Skin of body (tissue), 2 donors: ENCODE measurements around the gene CRYBG3. TPM values are rescaled to one million over a fixed set of nuclear protein-coding genes. Genes with fewer than 3 reads are reported as not detected.

Experiments used
- DNase-seq: peaks from one replicate; lab custom pipeline; 2025; lab: John Stamatoyannopoulos, UW
- total RNA-seq: library from RNA; depleted of rRNA; stranded (reverse); fragments of >200 nt; gene quantifications from one replicate; pipeline ENCODE4 v1.2.3, GENCODE V29; 2014

CRYBG3 gene
- total RNA-seq, 1 donor from 2014 or later = 49.5 TPM

DNA sequence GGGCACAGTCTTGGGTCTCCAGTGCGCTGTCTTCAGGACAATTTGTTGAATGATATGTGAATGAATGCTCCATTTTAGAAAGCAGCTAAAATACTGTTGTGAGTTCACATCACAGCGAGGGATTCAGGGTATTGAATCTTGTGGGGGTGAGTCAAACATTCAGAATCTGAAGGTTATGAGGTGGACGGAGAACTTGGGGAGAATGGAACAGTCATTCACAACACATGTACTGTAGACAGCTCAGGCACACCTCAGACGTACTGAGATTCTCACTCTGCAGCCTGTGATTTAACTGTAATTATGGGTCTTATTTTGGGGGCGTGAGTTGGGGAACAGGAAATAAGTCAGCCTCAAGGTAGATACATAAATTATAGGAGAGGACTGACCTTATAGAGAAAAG, 13.9 kb downstream of the CRYBG3 start:
- no peak for DNase-seq

- no peak for DNase-seq
These were observed 16.6 kb downstream of the CRYBG3 start for GRCh38 chr3:97838393-97838792.

DNA sequence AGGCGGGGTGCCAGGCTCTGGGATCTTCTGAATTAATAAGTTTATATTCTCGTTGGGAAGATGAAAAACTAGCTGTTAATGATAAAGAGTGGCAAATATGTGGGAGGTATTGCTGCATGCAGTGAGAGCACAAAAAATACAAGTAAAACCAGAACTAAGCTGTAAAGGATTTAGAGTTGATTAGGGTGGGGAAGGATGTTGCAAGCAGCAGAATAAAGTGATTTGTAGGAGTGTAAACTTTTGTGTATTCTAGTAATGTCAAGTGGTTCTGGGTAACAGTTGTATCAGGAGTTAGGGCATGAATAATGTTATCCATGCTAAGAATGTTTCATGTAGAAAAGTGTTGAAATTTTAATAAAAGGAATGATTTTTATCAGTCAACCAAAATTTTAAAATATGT, 18.1 kb downstream of the CRYBG3 start:
- no peak for DNase-seq

DNA sequence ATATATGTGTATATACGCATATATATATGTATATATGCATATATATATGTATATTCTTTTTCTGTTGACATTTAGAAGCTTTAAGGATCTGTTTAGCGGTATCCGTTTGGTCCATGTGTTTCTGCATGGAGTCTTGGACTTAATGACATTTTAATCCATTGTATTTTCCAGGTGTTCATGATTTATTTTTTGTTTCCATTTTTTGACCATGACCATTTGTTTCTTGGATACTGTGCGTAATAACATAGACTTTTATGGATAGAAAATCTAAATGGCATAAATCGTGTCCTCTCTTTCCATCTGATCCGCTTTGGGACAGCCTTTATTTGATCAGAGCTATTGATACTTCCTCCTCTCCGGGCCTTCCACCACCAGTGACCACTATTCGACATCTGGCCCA, 19.5 kb downstream of the CRYBG3 start:
- DNase-seq = no peak

GRCh38 chr3:97841956-97842355, 20.1 kb downstream of the CRYBG3 start:
- DNase-seq = no peak

- DNase-seq = no peak
These were observed 27.0 kb downstream of the CRYBG3 start for GRCh38 chr3:97848779-97849178.

DNA sequence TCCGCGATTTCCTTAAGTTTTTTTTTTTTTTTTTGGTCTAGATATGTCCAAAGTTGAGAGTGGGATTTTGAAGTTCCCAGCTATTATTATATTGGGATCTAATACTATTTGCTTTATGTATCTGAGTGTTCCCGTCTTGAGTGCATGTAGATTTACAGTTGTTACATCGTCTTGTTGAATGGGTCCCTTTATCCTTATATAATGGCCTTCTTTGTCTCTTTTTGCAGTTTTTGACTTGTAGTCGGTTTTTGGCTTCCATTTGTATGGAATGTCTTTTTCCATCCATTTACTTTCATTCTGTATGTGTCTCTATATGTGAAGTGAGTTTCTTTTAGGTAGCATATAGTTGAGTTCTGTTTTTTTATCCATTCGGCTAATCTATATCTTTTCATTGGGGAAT, 35.6 kb downstream of the CRYBG3 start:
- no peak for DNase-seq

DNA sequence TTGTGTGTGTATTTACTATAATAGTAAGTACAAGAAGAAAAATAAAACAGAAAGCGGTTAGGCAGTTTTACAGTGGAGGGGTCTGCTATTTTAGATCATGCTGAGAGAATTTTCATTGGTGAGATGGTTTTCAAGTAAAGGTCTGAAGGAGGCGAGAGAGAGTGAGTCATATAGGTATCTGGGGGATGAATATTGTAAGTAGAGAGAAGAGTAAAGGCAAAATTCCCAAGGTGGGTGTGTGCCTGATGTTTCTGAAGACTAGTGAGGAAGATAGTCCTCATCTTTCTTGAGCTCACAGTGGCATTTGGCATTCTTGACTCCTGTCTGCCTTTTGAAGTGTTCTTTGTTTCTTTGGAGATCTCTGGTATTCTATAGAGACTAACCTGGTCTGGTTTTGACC, 38.6 kb downstream of the CRYBG3 start:
- DNase-seq = no peak

DNA sequence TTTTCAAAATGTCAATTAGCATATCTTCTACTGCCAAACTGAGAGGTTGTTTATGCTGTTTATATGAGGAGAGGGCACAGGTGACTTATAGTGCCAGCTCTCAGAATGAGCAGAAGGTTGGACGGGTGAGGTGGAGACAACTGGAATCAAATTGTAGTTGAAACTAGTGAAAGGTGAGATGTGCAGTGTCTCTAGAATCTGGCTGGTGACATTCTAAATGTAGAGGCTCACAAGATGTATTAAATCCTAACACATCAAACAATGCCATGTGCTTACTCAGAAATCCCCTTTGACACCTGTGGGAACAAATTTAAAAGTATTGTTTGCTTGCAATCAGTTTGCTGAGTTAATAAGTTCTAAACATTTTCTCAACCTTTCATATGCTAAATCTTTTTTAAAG, 40.8 kb downstream of the CRYBG3 start:
- no peak for DNase-seq

DNA sequence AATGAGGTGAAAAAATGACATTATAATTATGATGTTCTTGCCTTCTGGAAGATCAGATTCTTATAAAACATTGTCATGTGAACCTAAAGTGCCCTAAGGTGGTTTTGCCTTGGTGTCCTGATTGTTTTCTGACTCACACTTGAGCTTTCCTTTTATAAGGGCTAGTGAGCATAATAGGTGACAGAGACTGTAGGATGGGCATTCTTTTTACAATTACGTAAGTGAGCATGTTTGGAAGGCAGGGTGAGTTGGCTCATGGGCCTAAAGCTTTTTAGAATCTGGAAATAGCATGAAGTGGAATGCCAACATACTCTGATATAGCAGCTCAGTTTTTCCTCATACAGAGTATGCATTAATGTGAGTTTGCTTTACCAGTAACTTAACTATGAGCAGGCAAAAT, 41.2 kb downstream of the CRYBG3 start:
- DNase-seq = no peak

- DNase-seq = no peak
These were observed 42.0 kb downstream of the CRYBG3 start for GRCh38 chr3:97863775-97864174.

- DNase-seq = peak; percentile 79
These were observed 49.4 kb downstream of the CRYBG3 start for GRCh38 chr3:97871186-97871585.

DNA sequence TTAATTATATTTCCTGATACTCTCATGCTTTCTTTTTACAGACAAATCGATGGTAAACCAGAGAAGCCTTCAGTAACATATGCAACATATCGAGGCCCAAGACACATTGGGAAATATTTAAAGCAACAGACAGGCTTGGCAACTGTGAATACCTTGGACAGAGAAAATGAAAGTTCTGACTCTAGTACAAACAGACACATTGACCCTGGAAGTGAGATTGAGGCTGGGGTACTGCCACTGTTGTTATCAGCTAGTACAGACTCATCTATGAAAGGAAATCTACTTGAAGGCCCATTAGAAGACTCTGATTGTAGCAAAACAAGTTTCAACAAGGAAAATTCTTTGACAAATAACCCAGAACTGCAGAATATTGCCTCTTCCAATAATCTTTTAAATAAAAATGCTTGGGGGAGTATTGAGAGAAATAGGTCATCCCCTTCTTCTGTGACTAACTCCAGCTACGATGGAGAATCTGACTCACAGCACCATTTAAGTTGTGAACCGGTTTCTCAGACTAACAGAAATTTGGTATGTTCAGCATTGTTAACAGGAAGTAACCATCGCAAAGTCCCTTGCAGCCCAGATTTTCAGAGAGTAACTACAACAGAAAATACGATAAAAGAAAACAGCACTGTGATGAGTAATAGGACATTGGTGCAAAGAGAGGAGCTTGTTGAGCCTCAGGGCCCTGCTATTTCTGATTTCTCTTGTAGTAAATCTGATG, 50.2 kb downstream of the CRYBG3 start:
- DNase-seq = peak; percentile 87

- DNase-seq = no peak
These were observed 50.8 kb downstream of the CRYBG3 start for GRCh38 chr3:97872525-97873042.

- DNase-seq = no peak
These were observed 58.5 kb downstream of the CRYBG3 start for GRCh38 chr3:97880267-97880666.

- no peak for DNase-seq
These were observed 61.3 kb downstream of the CRYBG3 start for GRCh38 chr3:97882975-97883598.

- DNase-seq = peak; percentile 54
These were observed 61.9 kb downstream of the CRYBG3 start for GRCh38 chr3:97883736-97884135.

DNA sequence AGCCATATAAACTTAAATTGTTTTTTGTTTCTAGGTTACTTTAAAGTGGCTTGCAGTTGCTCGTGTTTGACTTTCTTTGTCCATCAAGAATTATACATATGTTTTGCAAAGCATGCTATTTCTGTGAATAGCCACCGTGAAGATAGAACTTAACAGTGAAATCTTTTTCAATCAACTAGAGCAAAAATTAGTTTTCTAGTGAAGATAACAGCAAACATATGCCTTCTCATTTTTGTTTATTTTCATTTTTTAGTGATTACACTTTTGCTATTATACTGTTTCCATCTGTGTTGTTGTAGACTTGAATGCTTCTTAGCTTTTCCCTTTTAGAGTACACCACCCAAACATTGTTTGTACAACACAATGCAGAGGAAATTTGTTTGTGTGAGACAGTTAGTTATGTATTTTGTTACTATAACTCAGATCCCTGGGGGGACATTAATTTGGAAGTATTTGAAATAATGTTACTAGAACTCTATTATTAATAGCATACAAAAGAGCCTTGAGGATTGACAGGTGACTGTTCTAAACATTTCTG, 62.8 kb downstream of the CRYBG3 start:
- DNase-seq = peak; percentile 44

- DNase-seq = peak; percentile 70
These were observed 64.4 kb downstream of the CRYBG3 start for GRCh38 chr3:97885931-97886824.

DNA sequence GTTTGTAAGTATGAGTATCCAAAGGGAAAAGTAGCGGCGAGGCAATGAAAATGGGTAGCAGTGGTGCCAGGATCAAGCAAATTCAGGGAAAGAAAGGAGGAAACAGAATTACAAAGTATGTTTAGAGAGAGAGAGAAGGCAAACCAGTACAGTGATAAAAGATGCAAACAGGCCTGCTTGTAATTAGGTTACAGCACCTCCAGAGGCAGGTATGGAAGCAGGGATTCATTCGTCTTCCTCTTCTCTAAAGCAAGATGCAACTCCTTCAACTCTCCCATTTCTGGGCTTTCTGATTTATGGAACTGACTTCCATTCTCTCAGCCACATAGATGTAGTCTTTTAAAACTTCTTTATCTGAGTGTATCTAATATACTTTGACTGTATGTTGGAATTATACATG, 68.0 kb downstream of the CRYBG3 start:
- DNase-seq = no peak

DNA sequence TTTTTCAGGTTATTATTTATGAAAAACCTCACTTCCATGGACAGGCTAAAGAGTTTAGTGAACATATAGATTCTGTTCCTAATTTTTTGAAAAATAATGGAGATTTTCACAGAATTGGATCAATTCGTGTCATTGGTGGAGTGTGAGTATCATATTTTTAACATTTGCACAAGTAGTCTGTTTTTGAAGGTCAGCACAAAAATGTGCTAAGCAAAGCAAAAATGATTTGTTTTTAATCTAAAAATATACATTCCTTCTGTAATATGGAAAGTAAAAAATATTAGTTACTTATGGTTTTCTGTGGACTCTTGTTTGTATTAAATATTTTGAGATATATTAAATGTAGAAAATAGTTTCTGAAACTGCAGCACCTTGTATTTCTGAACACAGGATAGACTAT, 71.0 kb downstream of the CRYBG3 start:
- no peak for DNase-seq

DNA sequence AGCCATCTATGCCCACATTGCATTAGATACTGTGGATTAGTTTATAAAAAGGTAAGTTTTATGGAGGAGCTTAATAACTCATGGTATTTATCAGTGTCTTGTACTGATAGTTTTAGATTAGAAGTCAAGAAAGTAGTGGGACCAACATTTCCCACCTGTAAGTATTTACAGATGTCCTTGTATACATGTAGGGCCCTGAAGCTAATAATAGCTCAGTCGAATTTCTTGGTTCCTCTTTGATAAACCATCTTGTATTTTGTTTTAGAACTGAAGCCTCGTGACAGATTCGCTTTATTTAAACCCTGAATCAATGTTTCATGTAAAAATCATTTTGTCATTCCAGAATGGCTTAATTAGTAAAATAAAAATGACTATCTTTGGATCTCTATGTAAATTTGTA, 73.4 kb downstream of the CRYBG3 start:
- DNase-seq = no peak
